IMR-90 (cell line): ENCODE data around the gene MUC20. TPM values are rescaled to one million over a fixed set of nuclear protein-coding genes. Genes with fewer than 3 reads are reported as not detected.

ENCODE experiments used
- ATAC-seq: fragments of 200-7000 bp; cut with Tn5 transposase; 2 replicates; pipeline ENCODE4 v1.9.1; 2020; ENCODE audit warnings: low read depth, mild to moderate bottlenecking, moderate library complexity
- BruUV-seq: library from RNA; stranded (reverse); fragments of 400-500 nt; replicated peaks from 2 replicates; lab custom pipeline; 2021; lab: Mats Ljungman, UMichigan
- CTCF ChIA-PET: fragments of 300-600 bp; formaldehyde crosslinking; extraction: SDS; loops from one replicate; lab custom pipeline; 2021; ENCODE audit warnings: antibody characterized with exemption; lab: Yijun Ruan, JAX
- POLR2A ChIA-PET: fragments of 300-600 bp; sonication (Branson Sonifier 250); formaldehyde crosslinking; loops from one replicate; lab custom pipeline; 2022; ENCODE audit warnings: antibody characterized with exemption; ENCODE audit not compliant: unreplicated experiment; lab: Charles Lee
- DNase-seq: peaks from one replicate; pipeline ENCODE4 v3.0.0; 2013
- H2AFZ ChIP-seq: replicated peaks from 2 replicates; pipeline ENCODE3; 2013; ENCODE audit warnings: low read length, mild to moderate bottlenecking; ENCODE audit not compliant: poor library complexity
- H2AK5ac ChIP-seq: 2 replicates; pipeline ENCODE4 v1.6.1; 2013; ENCODE audit warnings: low read depth, low read length, inconsistent platforms
- H2AK9ac ChIP-seq: replicated peaks from 2 replicates; pipeline ENCODE3; 2013; ENCODE audit warnings: mild to moderate bottlenecking, low read depth, low read length, moderate library complexity; ENCODE audit not compliant: poor library complexity
- H2BK120ac ChIP-seq: 2 replicates; pipeline ENCODE4 v1.6.1; 2013; ENCODE audit warnings: low read depth, low read length, inconsistent platforms
- H2BK15ac ChIP-seq: 3 replicates; pipeline ENCODE4 v1.6.1; 2013; ENCODE audit warnings: low read depth, low read length, inconsistent platforms
- H2BK20ac ChIP-seq: 2 replicates; pipeline ENCODE4 v1.6.1; 2013; ENCODE audit warnings: low read depth, mild to moderate bottlenecking, inconsistent platforms, low read length, moderate library complexity
- H2BK5ac ChIP-seq: 2 replicates; pipeline ENCODE4 v1.6.1; 2013; ENCODE audit warnings: mild to moderate bottlenecking, low read depth, low read length, inconsistent platforms; ENCODE audit not compliant: poor library complexity, severe bottlenecking
- H3K14ac ChIP-seq: replicated peaks from 2 replicates; pipeline ENCODE4 v1.6.1; 2013; ENCODE audit warnings: low read depth, low read length, inconsistent platforms
- H3K18ac ChIP-seq: 2 replicates; pipeline ENCODE4 v1.6.1; 2013; ENCODE audit warnings: low read depth, low read length, control low read depth
- H3K23ac ChIP-seq: 2 replicates; pipeline ENCODE4 v1.6.1; 2013; ENCODE audit warnings: low read depth, low read length, inconsistent platforms
- H3K27ac ChIP-seq: 2 replicates; pipeline ENCODE4 v1.5.1; 2013; ENCODE audit warnings: mild to moderate bottlenecking, control low read depth, low read length; ENCODE audit not compliant: insufficient read depth
- H3K27me3 ChIP-seq: 2 replicates; pipeline ENCODE4 v1.6.1; 2013; ENCODE audit warnings: low read length; ENCODE audit not compliant: control insufficient read depth, insufficient read depth
- H3K36me3 ChIP-seq: 2 replicates; pipeline ENCODE4 v1.6.1; 2013; ENCODE audit warnings: low read length, mixed read lengths; ENCODE audit not compliant: control insufficient read depth, insufficient read depth
- H3K4ac ChIP-seq: 2 replicates; pipeline ENCODE4 v1.6.1; 2013; ENCODE audit warnings: low read depth, low read length, inconsistent platforms
- H3K4me1 ChIP-seq: 2 replicates; pipeline ENCODE4 v1.6.1; 2013; ENCODE audit warnings: low read length, mixed read lengths; ENCODE audit not compliant: control insufficient read depth, insufficient read depth
- H3K4me2 ChIP-seq: 2 replicates; pipeline ENCODE4 v1.6.1; 2013; ENCODE audit warnings: low read depth, mild to moderate bottlenecking, control low read depth, low read length, moderate library complexity
- H3K4me3 ChIP-seq: 2 replicates; pipeline ENCODE4 v1.5.1; 2013; ENCODE audit warnings: low read depth, mild to moderate bottlenecking, control low read depth, low read length, moderate library complexity; ENCODE audit not compliant: insufficient read depth
- H3K56ac ChIP-seq: 2 replicates; pipeline ENCODE4 v1.6.1; 2013; ENCODE audit warnings: low read length, inconsistent platforms; ENCODE audit not compliant: insufficient read depth; ENCODE audit errors: extremely low read depth
- H3K79me1 ChIP-seq, 2 experiments: 2 replicates each; pipeline ENCODE4 v1.6.1; 2013; ENCODE audit warnings: low read length in 2 of 2, inconsistent platforms in 1 of 2, low read depth in 1 of 2
- H3K9ac ChIP-seq: 2 replicates; pipeline ENCODE4 v1.6.1; 2013; ENCODE audit warnings: low read depth, low read length, control low read depth
- H3K9me1 ChIP-seq: 2 replicates; pipeline ENCODE4 v1.6.1; 2013; ENCODE audit warnings: low read length, inconsistent platforms; ENCODE audit not compliant: insufficient read depth
- H3K9me3 ChIP-seq: 2 replicates; pipeline ENCODE4 v1.6.1; 2013; ENCODE audit warnings: low read length; ENCODE audit not compliant: control insufficient read depth, insufficient read depth
- H4K20me1 ChIP-seq: 2 replicates; pipeline ENCODE4 v1.6.1; 2013; ENCODE audit warnings: low read length, inconsistent platforms; ENCODE audit not compliant: insufficient read depth
- H4K5ac ChIP-seq: 2 replicates; pipeline ENCODE4 v1.6.1; 2013; ENCODE audit warnings: mild to moderate bottlenecking, low read depth, low read length, control low read depth
- H4K8ac ChIP-seq, 2 experiments: 2 replicates each; pipeline ENCODE4 v1.6.1; 2013; ENCODE audit warnings: low read depth in 2 of 2, low read length in 2 of 2, control low read depth in 1 of 2, inconsistent platforms in 1 of 2
- H4K91ac ChIP-seq: 2 replicates; pipeline ENCODE4 v1.6.1; 2013; ENCODE audit warnings: low read depth, low read length, inconsistent platforms; ENCODE audit not compliant: insufficient read depth
- BHLHE40 ChIP-seq: fragments of 150-350 bp; IDR thresholded peaks from 2 replicates; pipeline ENCODE4 v1.6.1; 2016; ENCODE audit warnings: mild to moderate bottlenecking, low read depth, low read length
- CEBPB ChIP-seq: IDR thresholded peaks from 2 replicates; pipeline ENCODE4 v1.6.1; 2012; ENCODE audit warnings: low read depth, low read length, improper control_type of control experiment
- CHD1 ChIP-seq: IDR thresholded peaks from 2 replicates; pipeline ENCODE4 v1.6.1; 2012; ENCODE audit warnings: low read depth, low read length, improper control_type of control experiment
- CTCF ChIP-seq: conservative IDR thresholded peaks from 2 replicates; pipeline ENCODE4 v1.5.1; 2012; ENCODE audit warnings: mild to moderate bottlenecking, low read depth, low read length, improper control_type of control experiment
- ELK1 ChIP-seq: fragments of 150-350 bp; IDR thresholded peaks from 2 replicates; pipeline ENCODE4 v1.6.1; 2016; ENCODE audit warnings: low read depth, mild to moderate bottlenecking, low read length, moderate library complexity, borderline replicate concordance
- FOS ChIP-seq: fragments of 150-350 bp; IDR thresholded peaks from 2 replicates; pipeline ENCODE4 v1.6.1; 2016; ENCODE audit warnings: low read depth, low read length
- MAFK ChIP-seq: IDR thresholded peaks from 2 replicates; pipeline ENCODE4 v1.6.1; 2012; ENCODE audit warnings: low read depth, low read length, improper control_type of control experiment
- MAZ ChIP-seq: IDR thresholded peaks from 2 replicates; pipeline ENCODE4 v1.6.1; 2012; ENCODE audit warnings: low read depth, mild to moderate bottlenecking, low read length, improper control_type of control experiment, moderate library complexity, borderline replicate concordance
- MXI1 ChIP-seq: IDR thresholded peaks from 2 replicates; pipeline ENCODE4 v1.6.1; 2012; ENCODE audit warnings: low read depth, mild to moderate bottlenecking, low read length, moderate library complexity, borderline replicate concordance
- NFE2L2 ChIP-seq: fragments of 150-350 bp; IDR thresholded peaks from 2 replicates; pipeline ENCODE4 v1.6.1; 2016; ENCODE audit warnings: low read depth, mild to moderate bottlenecking, low read length
- POLR2A ChIP-seq: IDR thresholded peaks from 2 replicates; pipeline ENCODE4 v1.6.1; 2012; ENCODE audit warnings: mild to moderate bottlenecking, low read depth, low read length
- RAD21 ChIP-seq: IDR thresholded peaks from 2 replicates; pipeline ENCODE4 v1.6.1; 2012; ENCODE audit warnings: low read length, improper control_type of control experiment
- RCOR1 ChIP-seq: IDR thresholded peaks from 2 replicates; pipeline ENCODE4 v1.6.1; 2012; ENCODE audit warnings: mild to moderate bottlenecking, low read length, improper control_type of control experiment; ENCODE audit not compliant: insufficient replicate concordance
- RFX5 ChIP-seq: IDR thresholded peaks from 2 replicates; pipeline ENCODE4 v1.8.0; 2012; ENCODE audit warnings: low read depth, mild to moderate bottlenecking, low read length, moderate library complexity
- SMC3 ChIP-seq: fragments of 150-350 bp; IDR thresholded peaks from 2 replicates; pipeline ENCODE4 v1.6.1; 2016; ENCODE audit warnings: low read depth, mild to moderate bottlenecking, antibody characterized with exemption, low read length, moderate library complexity
- USF2 ChIP-seq: fragments of 150-350 bp; IDR thresholded peaks from 2 replicates; pipeline ENCODE4 v1.6.1; 2017; ENCODE audit warnings: mild to moderate bottlenecking, antibody characterized with exemption, low read length, low read depth
- WGBS, 2 experiments: methylation state at CpG; one replicate each; pipeline versions ENCODE4 v1.1.5 to v1.1.7; 2013; ENCODE audit warnings: missing lambda C conversion rate in 2 of 2; ENCODE audit not compliant: insufficient read length in 1 of 2; ENCODE audit errors: extremely low coverage in 2 of 2; 5-methylcytosine and 5-hydroxymethylcytosine counted together
- dilution Hi-C: fragments of 300-500 bp; cut with HindIII; formaldehyde crosslinking; loops from one replicate; pipeline ENCODE4 v1.14.3; 2018; ENCODE audit warnings: low sequenced_read_pairs; ENCODE audit not compliant: unreplicated experiment
- in situ Hi-C: fragments of 300-500 bp; cut with MboI; formaldehyde crosslinking; loops from 3 replicates; pipeline ENCODE4 v1.14.3; 2019; ENCODE audit warnings: low sequenced_read_pairs, inconsistent platforms, mixed read lengths
- intact Hi-C: fragments of 100-400 bp; cut with micrococcal nuclease; formaldehyde crosslinking; loops from 2 replicates; pipeline ENCODE4 v1.10.0; 2022
- polyA plus RNA-seq, 3 experiments: library from polyadenylated mRNA; depleted of rRNA; stranded (reverse); fragments of >200 nt; gene quantifications; 2 replicates each; pipeline ENCODE4 v1.2.3, GENCODE V29; 2012; ENCODE audit warnings: low replicate concordance in 1 of 3
- total RNA-seq: library from RNA; depleted of rRNA; stranded (reverse); fragments of >200 nt; gene quantifications from 2 replicates; pipeline ENCODE4 v1.2.3, GENCODE V29; 2012

Gene MUC20
- total and polyA plus RNA-seq, 2 of the 4 experiments (the other 2 are of a cell fraction), result 0.12 TPM; not detected in 1

- no peak overlapping the region for H3K9ac ChIP-seq
- no peak overlapping the region for H3K14ac ChIP-seq
- DNase-seq, result no peak
- H3K56ac ChIP-seq, result no peak overlapping the region
- H3K27me3 ChIP-seq, result peaks cover 71% of the 10 kb centered on the region
- no peaks in the 10 kb centered on the region for H3K36me3 ChIP-seq
- ChIA-PET CTCF (no interaction called here), POLR2A (no interaction called here)
- H4K8ac ChIP-seq, result no peak overlapping the region
- H3K27ac ChIP-seq, result no peak overlapping the region
- BruUV-seq, result no TSS peak
- H3K79me1 ChIP-seq, result no peaks in the 10 kb centered on the region
- no peak overlapping the region for H3K4me3 ChIP-seq
- 30% methylated on average over 2 of the region's 19 CpGs; no CpG with 5 or more reads in 1 of the 2 experiments for WGBS, 2 experiments
- no peak overlapping the region for H3K23ac ChIP-seq
- H4K20me1 ChIP-seq, result no peaks in the 10 kb centered on the region
- H2BK15ac ChIP-seq, result no peak overlapping the region
- no peak overlapping the region for H2BK5ac ChIP-seq
- intact Hi-C loops, result no loop called here
- no peak for ATAC-seq
- H2AFZ ChIP-seq, result no peak overlapping the region
- H3K4me2 ChIP-seq, result no peak overlapping the region
- H3K4ac ChIP-seq, result no peak overlapping the region
- dilution Hi-C loops, result no loop called here
- in situ Hi-C loops, result loop anchor here (5.0 kb wide), 1 partner anchor 48 kb away; no protein-coding TSS in a partner anchor
- no peak overlapping the region for H2BK120ac ChIP-seq
- TF ChIP-seq MAZ (no peak), USF2 (no peak), RFX5 (no peak), ELK1 (no peak), RCOR1 (no peak), NFE2L2 (no peak), CTCF (no peak), FOS (no peak), MAFK (no peak), SMC3 (no peak), CEBPB (no peak), BHLHE40 (no peak), CHD1 (no peak), POLR2A (no peak), RAD21 (no peak), MXI1 (no peak)
- no peaks in the 10 kb centered on the region for H3K9me3 ChIP-seq
- H2AK9ac ChIP-seq, result no peak overlapping the region
- H2AK5ac ChIP-seq, result no peak overlapping the region
- H3K9me1 ChIP-seq, result no peaks in the 10 kb centered on the region
- H4K5ac ChIP-seq, result no peak overlapping the region
- no peak overlapping the region for H3K18ac ChIP-seq
- no peak overlapping the region for H4K91ac ChIP-seq
- H2BK20ac ChIP-seq, result no peak overlapping the region
- H3K4me1 ChIP-seq, result no peaks in the 10 kb centered on the region
Observed at GRCh38 chr3:195758721-195759353, 38.1 kb downstream of the MUC20 start.
